Endodermal cell (in vitro differentiated cells): ENCODE measurements around the gene DEK. TPM values are rescaled to one million over a fixed set of nuclear protein-coding genes. Genes with fewer than 3 reads are reported as not detected.

Source experiments
- DNase-seq: peaks from one replicate; pipeline ENCODE4 v3.0.0-alpha.2; 2017
- H3K27ac ChIP-seq: 2 replicates; pipeline ENCODE4 v1.5.1; 2013; ENCODE audit warnings: mild to moderate bottlenecking, low read depth, low read length, moderate library complexity
- H3K27me3 ChIP-seq: 2 replicates; pipeline ENCODE4 v1.6.1; 2013; ENCODE audit warnings: mild to moderate bottlenecking, low read length, moderate library complexity; ENCODE audit not compliant: insufficient read depth, control insufficient read depth, poor library complexity, severe bottlenecking
- H3K36me3 ChIP-seq: 2 replicates; pipeline ENCODE4 v1.7.0; 2013; ENCODE audit warnings: mild to moderate bottlenecking, low read length, moderate library complexity; ENCODE audit not compliant: control insufficient read depth, insufficient read depth
- H3K4me1 ChIP-seq: one replicate; pipeline ENCODE4 v1.7.0; 2013; ENCODE audit warnings: low read length; ENCODE audit not compliant: control insufficient read depth, insufficient read depth
- H3K4me3 ChIP-seq: 2 replicates; pipeline ENCODE4 v1.5.1; 2013; ENCODE audit warnings: mild to moderate bottlenecking, low read length, moderate library complexity
- H3K9ac ChIP-seq: 2 replicates; pipeline ENCODE4 v1.6.1; 2013; ENCODE audit warnings: mild to moderate bottlenecking, low read length, moderate library complexity; ENCODE audit not compliant: poor library complexity, severe bottlenecking; ENCODE audit errors: extremely low read depth
- H3K9me3 ChIP-seq: 2 replicates; pipeline ENCODE4 v1.6.1; 2013; ENCODE audit warnings: mild to moderate bottlenecking, low read length, moderate library complexity; ENCODE audit not compliant: control insufficient read depth
- H3K27ac Mint-ChIP-seq: 2 replicates; pipeline ENCODE4 v1.8.0; 2020; ENCODE audit warnings: mixed read lengths
- H3K27me3 Mint-ChIP-seq: 2 replicates; pipeline ENCODE4 v1.8.0; 2021; ENCODE audit warnings: mild to moderate bottlenecking, mixed read lengths; ENCODE audit not compliant: insufficient read depth
- H3K36me3 Mint-ChIP-seq: 2 replicates; pipeline ENCODE4 v1.8.0; 2020; ENCODE audit warnings: low read depth, mixed read lengths
- H3K4me1 Mint-ChIP-seq: 2 replicates; pipeline ENCODE4 v1.8.0; 2020; ENCODE audit warnings: mixed read lengths
- H3K4me3 Mint-ChIP-seq: 2 replicates; pipeline ENCODE4 v1.8.0; 2020; ENCODE audit warnings: mild to moderate bottlenecking, moderate library complexity, mixed read lengths
- H3K9me3 Mint-ChIP-seq: 2 replicates; pipeline ENCODE4 v1.8.0; 2020; ENCODE audit warnings: mild to moderate bottlenecking, mixed read lengths
- WGBS, 2 experiments: methylation state at CpG; one replicate each; pipeline versions ENCODE4 v1.1.5 to v1.1.7; 2013; ENCODE audit warnings: missing lambda C conversion rate in 2 of 2, mixed read lengths in 1 of 2; ENCODE audit not compliant: insufficient coverage in 1 of 2, insufficient read length in 1 of 2; 5-methylcytosine and 5-hydroxymethylcytosine counted together
- total RNA-seq, 2 donors: library from RNA; stranded (reverse); fragmentation: NEBNext Ultra II Directional in 1 of 2; extraction: Animal tissue kit (Norgen Biotek cat#: 25700) in 1 of 2; gene quantifications; 2 replicates in 1 of 2; 3 replicates in 1 of 2; pipeline ENCODE4 v1.2.1, GENCODE V29; 2021
- TF ChIP-seq, protein P1 (sequence below): fragments of 200-600 bp; sonication (generic); conservative IDR thresholded peaks from 2 replicates; pipeline ENCODE4 v1.5.0; 2021; ENCODE audit warnings: antibody characterized with exemption, mild to moderate bottlenecking

The DEK gene
- total RNA-seq, 2 donors from 2014 or later = 139 to 171 TPM

DNA sequence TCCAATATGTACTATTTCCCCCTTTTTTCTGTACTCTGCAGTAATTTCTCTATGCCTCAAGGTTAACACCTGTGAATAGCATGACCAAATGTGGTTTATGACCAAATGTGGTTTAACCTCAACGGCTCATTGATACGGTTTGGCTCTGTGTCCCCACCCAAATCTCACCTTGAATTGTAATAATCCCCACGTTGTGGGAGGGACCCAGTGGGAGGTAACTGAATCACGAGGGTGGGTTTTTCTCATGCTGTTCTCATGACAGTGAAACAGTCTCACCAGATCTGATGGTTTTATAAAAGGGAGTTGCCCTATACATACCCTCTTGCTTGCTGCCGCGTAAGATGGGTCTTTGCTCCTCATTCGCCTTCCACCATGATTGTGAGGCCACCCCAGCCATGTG lies 18.7 kb downstream of the DEK start:
- peaks cover 96% of the 10 kb centered on the region for H3K36me3 ChIP-seq
- H3K27me3 ChIP-seq = no peaks in the 10 kb centered on the region
- TF ChIP-seq, protein P1, sequence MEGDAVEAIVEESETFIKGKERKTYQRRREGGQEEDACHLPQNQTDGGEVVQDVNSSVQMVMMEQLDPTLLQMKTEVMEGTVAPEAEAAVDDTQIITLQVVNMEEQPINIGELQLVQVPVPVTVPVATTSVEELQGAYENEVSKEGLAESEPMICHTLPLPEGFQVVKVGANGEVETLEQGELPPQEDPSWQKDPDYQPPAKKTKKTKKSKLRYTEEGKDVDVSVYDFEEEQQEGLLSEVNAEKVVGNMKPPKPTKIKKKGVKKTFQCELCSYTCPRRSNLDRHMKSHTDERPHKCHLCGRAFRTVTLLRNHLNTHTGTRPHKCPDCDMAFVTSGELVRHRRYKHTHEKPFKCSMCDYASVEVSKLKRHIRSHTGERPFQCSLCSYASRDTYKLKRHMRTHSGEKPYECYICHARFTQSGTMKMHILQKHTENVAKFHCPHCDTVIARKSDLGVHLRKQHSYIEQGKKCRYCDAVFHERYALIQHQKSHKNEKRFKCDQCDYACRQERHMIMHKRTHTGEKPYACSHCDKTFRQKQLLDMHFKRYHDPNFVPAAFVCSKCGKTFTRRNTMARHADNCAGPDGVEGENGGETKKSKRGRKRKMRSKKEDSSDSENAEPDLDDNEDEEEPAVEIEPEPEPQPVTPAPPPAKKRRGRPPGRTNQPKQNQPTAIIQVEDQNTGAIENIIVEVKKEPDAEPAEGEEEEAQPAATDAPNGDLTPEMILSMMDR = no peak
- Mint-ChIP-seq H3K27me3 (no peaks in the 10 kb centered on the region), H3K4me3 (no peak overlapping the region), H3K36me3 (peaks cover 79% of the 10 kb centered on the region), H3K4me1 (no peaks in the 10 kb centered on the region), H3K27ac (no peak overlapping the region), H3K9me3 (no peaks in the 10 kb centered on the region)
- DNase-seq = no peak
- H3K9ac ChIP-seq = no peak overlapping the region
- H3K9me3 ChIP-seq = no peaks in the 10 kb centered on the region
- H3K27ac ChIP-seq = no peak overlapping the region
- no peaks in the 10 kb centered on the region for H3K4me1 ChIP-seq
- 68 to 77% methylated on average over 4 to 7 of the region's 7 CpGs for WGBS, 2 experiments
- no peak overlapping the region for H3K4me3 ChIP-seq

DNA sequence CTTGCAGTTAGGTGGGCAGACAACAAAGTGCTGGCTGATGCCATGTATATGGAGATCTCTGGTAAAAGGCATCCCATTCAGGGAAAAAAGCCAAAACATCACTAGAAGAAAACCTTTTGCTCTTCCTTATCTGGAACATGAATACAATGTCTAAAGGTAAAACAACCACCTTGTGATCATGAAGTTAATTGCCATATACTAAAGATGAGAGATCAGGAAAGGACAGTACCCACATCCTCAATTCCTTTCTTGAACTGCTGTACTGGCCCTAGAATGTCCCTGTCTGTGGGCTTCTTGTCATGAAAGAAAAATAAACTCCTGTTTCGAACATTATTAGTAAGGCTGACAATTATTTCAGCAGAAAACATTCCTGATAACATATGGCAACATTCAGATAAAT lies 19.3 kb downstream of the DEK start:
- Histone ChIP-seq H3K9me3 (no peaks in the 10 kb centered on the region), H3K4me3 (no peak overlapping the region), H3K36me3 (peaks cover 96% of the 10 kb centered on the region), H3K27ac (no peak overlapping the region), H3K27me3 (no peaks in the 10 kb centered on the region), H3K4me1 (no peaks in the 10 kb centered on the region), H3K9ac (no peak overlapping the region)
- Mint-ChIP-seq H3K9me3 (no peaks in the 10 kb centered on the region), H3K27ac (no peak overlapping the region), H3K4me1 (no peaks in the 10 kb centered on the region), H3K4me3 (no peak overlapping the region), H3K36me3 (peaks cover 84% of the 10 kb centered on the region), H3K27me3 (no peaks in the 10 kb centered on the region)
- no peak for DNase-seq
- WGBS, 2 experiments = 97 to 100% methylated on average over 1 of the region's 1 CpG
- TF ChIP-seq, protein P1 = no peak

DNA sequence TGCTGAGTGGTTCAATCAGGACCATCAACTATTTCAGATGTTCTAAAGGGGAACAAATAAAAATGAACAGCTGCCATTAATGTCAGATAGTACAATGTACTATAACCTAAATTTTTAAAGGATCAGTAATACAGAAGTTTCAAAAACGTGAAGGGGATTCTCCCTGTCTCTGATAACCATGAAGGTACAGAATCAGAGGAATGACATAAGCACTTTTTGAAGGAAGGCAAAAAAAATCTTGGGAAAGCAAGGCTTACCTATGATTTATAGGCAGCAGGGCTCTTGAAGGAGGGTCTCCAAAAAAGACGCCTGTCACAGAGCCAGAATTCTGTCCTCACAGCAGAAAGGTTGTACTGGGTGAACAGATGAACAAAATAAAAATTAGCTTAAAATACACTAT lies 20.1 kb downstream of the DEK start:
- H3K4me1 Mint-ChIP-seq = no peaks in the 10 kb centered on the region
- peaks cover 83% of the 10 kb centered on the region for H3K36me3 Mint-ChIP-seq
- Histone ChIP-seq H3K9me3 (no peaks in the 10 kb centered on the region), H3K27me3 (no peaks in the 10 kb centered on the region), H3K36me3 (peaks cover 96% of the 10 kb centered on the region), H3K9ac (no peak overlapping the region), H3K27ac (no peak overlapping the region), H3K4me1 (no peaks in the 10 kb centered on the region), H3K4me3 (no peak overlapping the region)
- H3K9me3 Mint-ChIP-seq = no peaks in the 10 kb centered on the region
- no peak for DNase-seq
- TF ChIP-seq, protein P1 = no peak
- no peak overlapping the region for H3K4me3 Mint-ChIP-seq
- H3K27ac Mint-ChIP-seq = peak overlapping the region; percentile 54
- H3K27me3 Mint-ChIP-seq = no peaks in the 10 kb centered on the region
- 95% methylated on average over 2 of the region's 2 CpGs; no CpG with 5 or more reads in 1 of the 2 experiments for WGBS, 2 experiments
